HG03439 (cell line): Measurements from ENCODE around the gene RUSC1.
A peak's percentile ranks its signal among the peaks of the same experiment; 100 is the strongest.

Experiments used
- ATAC-seq: cut with Tn5 transposase; IDR thresholded peaks from one replicate; pipeline ENCODE4 v1.9.1; 2021; ENCODE audit warnings: mild to moderate bottlenecking, moderate library complexity; ENCODE audit not compliant: unreplicated experiment

RUSC1 gene

DNA sequence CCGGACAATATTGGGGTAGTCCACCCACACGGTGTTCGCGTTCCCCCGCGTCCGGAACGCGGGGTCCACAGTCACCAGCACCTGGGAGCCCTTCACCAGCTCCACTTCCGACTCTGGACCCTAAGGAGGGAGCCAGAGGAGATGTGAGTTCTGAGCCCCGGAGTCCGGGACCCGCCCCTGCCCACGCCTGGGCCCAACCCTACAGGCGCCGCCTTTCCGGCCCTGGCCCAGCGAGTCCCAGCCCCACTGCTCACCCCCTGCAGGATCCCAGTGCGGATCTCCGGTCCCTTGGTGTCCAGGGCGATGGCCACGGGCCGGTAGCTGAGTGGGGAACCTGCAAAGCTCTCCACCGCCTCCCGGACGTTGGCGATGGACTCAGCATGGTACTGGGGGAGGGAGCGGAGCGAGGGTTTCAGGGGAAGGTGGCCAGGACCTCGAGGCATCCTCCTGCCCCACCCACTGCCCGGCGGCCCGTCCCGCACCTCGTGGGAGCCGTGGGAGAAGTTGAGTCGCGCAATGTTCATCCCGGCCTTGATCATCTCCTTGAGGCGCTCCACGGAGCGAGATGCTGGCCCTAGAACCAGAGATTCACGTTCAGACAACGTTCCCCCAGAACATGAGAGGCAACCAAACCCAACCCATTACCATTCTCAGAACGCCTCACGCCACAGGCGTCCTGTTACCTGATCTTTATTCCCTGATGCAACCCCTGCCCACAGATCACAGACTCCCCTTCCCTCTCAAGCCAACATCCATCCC lies 25.3 kb upstream of the RUSC1 start:
- ATAC-seq, result no peak

DNA sequence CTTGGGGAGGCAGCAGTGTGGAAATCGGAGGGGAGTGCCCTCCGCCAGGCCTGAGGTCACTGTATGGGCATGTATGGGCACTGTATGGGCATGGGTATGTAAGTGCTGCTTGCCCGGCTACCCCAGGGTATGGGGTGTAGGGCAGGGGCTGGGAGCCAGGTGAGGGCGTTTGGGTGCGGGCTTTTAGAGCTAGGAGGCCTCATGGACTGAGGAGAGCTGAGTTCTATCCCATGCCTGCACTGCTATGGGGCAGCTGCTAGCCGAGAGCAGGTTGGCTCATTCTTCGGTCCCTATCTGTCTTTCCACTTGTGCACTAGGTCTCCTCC lies 24.8 kb upstream of the RUSC1 start:
- no peak for ATAC-seq

DNA sequence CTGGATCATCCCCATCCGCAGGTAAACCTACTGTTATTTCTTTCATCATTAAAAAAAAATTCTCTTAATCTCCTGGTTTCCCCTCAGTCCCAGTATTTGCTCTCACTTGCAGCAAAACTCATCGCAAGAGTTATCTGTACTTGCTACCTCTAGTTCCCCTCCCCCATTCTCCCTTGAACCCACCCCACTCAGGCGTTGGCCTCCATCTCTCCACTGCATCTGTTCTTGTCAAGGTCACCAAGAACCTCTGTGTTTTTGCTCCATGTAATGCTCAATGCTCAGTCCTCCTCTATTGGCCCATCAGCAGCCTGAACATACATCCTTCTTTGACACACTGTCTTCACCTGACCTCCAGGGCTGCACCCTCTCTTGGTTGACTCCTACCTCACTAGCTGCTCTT lies 24.0 kb upstream of the RUSC1 start:
- ATAC-seq, result no peak

DNA sequence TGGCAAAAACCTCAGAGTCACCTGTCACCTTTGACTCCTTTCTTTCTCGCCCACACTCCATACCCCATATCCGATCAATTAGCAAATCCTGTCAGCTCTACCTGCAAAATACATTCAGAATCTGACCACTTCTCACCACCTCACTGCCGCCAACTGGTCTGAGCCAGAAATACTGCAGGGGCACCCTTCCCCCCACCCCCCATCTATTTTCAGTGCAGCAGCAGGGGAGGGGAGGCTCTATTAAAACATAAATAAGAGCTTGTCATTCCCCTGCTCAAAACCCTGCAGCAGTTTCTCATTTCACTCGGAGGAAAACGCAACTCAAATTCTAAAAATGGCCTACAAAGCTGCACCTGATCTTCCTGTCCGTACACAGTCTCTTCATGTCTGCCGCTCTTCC lies 23.3 kb upstream of the RUSC1 start:
- no peak for ATAC-seq

DNA sequence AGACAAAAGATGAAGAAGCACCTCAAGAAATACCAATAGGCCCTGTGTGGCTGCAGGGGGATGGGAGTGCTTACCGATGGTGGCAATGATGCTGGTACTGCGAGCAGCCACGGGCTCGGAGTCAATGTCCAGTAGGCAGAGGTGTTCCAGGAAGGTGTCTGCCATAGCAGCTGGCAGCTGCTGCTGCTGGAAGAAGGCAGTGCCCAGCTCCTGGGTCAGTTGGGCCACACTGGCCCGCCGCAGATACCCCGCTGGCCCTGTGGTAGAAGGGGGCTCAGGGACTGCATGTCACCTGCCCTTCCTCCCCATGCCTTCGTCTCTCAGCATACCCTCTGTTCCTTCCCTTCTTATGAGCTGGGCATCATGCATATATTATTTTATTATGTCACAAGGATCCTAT lies 20.7 kb upstream of the RUSC1 start:
- ATAC-seq, result no peak

DNA sequence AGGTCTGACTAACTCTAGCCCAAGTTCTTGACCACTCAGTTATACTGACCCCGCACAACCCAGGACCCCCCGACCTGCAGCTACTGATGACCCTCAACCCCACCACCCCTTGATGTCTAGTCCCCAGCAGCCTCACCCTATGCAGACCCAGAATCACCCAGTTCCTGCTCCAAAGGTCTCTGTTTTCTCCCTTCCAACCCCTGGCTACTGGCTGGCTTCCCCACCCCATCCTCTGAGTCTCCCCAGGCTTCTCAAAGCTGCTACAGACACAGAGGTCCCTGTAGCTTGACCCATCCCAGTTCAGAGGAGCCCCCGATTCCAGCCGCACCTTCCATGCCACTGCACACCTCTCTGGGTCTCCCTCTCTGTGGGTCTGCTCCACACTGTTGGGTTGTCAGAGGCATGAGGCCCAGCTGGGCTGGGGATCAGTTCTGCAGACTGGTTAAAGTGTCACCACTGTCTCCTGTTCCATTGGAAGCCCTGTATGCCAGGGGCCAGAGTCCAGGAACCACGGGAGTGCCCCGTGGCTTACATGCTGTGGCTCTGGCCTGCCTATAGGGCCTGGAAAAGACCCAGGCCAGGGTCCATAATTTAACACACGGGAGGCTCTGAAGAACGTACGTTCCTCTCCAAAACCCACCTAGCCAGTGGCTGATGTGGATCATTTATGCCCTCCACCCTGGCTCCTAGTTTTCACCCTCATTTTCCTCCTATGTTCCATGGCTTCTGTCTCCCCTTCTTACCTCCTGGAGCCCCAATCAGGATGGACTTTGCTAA lies 20.0 kb upstream of the RUSC1 start:
- no peak for ATAC-seq

DNA sequence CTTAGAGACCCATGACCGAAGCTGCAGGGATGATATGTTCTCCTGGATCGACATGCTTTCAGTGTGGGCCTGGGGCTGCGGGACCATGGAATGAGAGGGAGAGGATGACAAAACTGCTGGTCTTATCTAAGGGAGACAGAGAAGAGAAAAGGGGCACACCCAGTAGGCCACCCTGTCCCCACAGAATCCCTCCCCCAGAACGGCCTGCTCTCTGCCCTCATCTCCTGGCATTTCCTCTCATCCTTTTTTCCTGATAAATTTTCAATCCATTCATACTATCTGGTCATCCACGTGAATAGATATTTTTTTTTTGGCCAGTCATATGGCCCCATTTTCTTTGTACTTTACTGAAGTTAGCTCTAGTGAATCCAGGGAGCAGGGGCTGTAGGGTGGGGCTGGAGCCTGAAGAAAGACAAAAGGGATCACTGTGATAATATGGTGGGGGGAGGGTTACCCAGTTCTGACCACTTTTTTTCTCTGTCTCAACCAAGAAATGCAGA lies 19.3 kb upstream of the RUSC1 start, which contains the start of gene PKLR:
Gene PKLR, minus strand, starts transcription at position 97 of the 500 bp plus-strand sequence. Its CDS starts 43 bp downstream, at position 54.
- no peak for ATAC-seq

DNA sequence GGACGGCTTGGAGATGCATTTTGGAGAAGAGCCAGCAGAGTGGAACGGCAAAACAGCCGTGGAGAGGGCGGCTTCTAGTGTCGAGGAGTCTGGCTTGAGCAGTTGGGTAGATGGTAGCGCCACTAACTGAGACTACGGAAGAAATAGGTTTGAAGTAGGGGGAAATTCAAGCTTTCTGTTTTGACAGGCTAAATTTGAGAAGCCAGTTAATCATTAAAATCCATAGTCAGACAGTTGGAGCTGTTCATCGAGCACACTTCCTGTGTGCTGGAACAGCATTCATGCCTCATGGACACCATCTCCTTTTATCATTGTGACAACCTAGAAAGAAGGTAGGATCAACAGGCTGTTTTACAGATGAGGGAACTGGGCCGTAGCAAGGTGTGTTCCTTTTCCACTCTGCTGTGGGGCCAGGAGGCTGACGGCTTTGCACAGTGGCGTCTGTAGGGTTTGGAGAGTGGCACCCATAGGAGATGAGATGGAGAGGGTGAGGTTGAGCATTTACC lies 16.1 kb upstream of the RUSC1 start:
- no peak for ATAC-seq

DNA sequence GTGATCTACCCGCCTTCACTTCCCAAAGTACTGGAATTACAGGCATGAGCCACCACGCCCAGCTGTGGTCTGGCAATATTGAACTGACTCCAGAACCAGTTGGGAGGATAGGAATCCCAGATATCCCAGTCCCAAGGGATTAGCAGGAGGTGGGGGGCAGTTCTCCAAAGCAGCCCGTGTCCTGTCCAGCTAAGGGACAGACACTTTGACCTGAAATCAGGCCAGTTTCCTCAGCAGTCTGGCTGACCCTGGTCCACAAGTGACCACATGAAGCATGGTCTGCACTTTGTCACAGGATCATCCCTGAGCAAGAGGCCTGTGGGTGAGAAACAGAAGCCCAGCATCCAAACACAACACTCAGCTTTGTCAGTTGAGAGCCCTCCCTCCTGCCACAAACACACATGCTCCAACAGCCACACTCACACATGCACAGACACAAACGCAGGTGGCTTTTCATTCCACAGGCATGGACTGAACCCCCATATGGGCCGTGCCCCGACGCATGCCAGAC lies 14.8 kb upstream of the RUSC1 start:
- ATAC-seq, result no peak

DNA sequence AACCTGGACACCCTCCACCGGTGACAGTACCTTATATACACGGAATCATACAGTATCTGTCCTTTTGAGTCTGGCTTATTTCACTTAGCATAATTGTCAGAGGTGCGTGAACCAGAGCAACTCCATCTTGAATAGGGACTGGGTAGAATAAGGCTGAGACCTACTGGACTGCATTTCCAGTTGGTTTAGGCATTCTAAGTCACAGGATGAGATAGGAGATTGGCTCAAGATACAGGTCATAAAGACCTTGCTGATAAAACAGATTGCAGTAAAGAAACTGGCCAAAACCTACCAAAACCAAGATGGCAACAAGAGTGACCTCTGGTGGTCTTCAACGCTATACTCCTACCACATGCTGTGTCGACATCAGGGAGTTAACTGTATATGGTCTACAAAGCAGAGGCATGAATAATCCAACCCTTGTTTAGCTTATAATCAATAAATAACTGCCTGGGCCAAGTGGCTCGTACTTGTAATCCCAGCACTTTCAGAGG lies 13.4 kb upstream of the RUSC1 start:
- no peak for ATAC-seq

DNA sequence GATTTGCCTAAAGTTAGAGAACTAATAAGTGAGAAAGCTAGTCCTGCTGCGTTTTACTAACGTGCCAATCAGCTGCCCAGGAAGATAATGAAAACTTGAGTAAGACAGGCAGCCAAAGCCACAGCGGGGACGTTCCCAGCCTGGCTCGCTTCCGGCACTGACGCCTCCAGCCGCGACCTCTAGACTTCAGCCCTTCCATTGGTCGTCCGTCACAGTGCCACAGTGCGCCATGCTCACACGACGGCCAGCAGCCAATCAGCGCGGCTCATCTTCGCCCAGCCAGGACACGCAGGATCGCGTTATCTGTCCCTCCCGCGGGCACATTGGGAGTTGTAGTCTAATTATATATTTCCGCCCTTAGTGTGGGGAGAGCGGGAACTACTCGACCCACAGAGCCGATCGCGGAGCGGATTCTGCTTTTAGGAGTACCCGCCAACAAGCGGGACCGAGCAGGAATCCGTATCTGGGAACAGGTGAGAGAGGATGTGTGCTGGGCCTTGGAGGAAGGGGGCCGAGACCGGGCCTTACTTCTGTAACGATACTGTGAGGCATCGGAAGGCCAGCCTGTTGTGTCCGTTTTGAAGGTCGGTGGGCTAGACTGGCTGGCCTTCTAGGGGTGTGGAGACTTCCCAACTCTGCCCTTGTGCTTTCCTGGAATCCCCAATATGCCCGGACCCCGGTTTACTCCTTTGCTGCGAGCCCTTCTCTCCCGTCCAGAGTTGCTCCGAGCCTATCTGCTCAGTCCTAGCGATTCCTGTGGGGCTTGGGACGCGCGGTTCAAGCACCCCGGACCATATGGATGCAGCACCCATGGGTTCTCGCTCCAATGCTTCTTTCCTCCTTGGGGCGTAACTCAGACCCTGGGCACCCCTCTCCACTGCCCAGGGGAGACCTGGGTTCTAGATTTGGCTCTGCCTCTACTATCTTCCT lies 11.9 kb upstream of the RUSC1 start, which contains the start of gene FDPS:
Gene FDPS, plus strand, starts transcription at position 374 of the 930 bp plus-strand sequence. CDS start 924 bp downstream, outside the sequence.
- ATAC-seq, result peak; percentile 92

DNA sequence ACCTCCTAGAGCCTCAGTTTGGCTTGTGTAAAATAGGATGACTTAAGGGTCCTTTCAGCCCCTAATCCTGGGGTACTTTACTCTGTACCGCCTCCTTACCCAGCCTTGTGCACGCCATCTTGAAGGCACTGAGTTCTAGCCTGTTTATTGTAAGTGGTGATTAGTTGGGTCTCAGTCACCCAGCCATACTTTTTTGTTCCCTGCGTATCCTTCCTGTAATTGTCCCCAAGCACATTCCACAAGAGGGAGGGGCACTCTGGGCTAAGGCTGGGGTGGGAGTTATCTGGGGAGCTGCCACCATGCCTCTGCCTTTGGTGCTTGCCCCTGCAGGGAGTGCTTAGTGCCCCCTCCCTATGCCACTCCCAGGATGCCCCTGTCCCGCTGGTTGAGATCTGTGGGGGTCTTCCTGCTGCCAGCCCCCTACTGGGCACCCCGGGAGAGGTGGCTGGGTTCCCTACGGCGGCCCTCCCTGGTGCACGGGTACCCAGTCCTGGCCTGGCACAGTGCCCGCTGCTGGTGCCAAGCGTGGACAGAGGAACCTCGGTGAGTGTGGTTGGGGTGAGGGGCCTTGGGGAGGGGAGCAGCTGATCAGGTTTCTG lies 11.2 kb upstream of the RUSC1 start:
- ATAC-seq, result no peak

DNA sequence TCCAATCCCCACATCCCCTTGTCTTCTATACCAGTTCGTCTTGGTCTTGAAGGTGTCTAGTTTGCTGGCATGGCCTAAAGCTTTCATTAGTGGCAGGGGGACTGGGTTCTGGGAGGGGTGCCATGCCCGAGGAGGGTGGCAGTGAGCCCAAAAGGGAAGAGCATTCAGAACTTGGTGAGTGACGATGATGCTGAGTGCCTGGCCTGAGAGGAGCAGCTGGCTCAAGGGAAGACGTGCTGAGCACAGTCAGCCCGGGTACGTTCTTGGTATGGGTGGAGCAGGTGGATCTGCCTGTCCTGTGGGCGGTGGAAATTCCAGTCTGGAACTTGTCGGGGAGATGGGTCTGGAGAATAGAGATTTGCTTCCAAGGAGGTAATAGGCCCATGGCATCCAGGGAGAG lies 7.4 kb upstream of the RUSC1 start:
- no peak for ATAC-seq

DNA sequence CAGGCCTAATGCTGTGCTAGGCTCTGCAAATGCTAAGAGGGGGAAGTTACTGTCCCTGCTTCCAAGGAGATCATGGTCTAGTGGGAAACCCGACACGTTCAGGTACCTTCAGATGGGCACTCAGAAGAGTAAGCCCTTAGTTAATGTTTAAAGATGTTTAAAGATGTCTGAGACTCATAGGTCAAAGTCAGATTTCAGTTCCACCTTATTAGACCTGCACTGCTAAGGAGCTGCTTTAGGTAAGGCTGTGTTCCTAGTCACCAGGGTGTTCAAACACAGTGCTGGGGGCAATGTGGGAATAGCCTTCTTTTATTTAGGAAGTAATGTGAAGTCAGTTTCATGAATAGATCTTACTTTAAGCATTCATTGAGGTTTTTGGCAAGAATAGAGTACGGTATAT lies 3.8 kb upstream of the RUSC1 start:
- no peak for ATAC-seq

DNA sequence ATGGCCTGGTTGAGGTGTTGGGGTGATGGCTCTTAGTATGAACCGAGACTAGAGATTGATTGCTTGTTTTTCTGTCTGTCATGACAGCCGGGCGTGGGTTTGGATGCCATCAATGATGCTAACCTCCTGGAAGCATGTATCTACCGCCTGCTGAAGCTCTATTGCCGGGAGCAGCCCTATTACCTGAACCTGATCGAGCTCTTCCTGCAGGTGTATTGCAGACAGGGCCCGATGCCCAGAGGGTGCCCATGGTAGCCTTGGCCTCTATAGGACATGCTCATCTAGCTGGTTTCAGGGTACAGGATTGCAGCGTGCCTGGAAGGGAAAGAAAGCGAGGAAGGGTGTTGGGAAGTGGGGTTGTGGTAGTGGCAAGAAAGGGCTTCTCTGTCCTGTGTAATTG lies 2.6 kb upstream of the RUSC1 start:
- no peak for ATAC-seq

DNA sequence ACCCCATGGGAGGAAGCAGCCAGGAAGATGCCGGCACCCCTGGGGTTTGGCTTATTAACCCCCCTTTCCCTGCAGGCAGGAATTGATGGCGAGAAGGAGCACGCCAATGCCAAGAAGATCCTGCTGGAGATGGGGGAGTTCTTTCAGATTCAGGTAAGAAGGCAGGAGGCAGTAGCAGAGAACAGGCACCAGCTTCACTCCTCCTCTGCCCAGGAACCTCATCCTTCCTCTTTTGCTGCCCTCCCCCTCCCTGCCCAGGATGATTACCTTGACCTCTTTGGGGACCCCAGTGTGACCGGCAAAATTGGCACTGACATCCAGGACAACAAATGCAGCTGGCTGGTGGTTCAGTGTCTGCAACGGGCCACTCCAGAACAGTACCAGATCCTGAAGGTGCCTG lies 1.2 kb upstream of the RUSC1 start:
- ATAC-seq, result no peak

DNA sequence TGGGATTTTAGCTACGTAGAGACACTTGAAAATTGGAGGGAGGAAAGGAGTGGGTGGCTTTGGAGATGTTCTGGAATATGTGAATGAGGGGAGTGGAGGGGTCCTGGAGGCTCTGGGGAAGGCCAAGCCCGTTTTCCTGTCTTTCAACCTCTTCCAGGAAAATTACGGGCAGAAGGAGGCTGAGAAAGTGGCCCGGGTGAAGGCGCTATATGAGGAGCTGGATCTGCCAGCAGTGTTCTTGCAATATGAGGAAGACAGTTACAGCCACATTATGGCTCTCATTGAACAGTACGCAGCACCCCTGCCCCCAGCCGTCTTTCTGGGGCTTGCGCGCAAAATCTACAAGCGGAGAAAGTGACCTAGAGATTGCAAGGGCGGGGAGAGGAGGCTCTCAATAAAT lies 442 bp upstream of the RUSC1 start:
- ATAC-seq, result no peak

DNA sequence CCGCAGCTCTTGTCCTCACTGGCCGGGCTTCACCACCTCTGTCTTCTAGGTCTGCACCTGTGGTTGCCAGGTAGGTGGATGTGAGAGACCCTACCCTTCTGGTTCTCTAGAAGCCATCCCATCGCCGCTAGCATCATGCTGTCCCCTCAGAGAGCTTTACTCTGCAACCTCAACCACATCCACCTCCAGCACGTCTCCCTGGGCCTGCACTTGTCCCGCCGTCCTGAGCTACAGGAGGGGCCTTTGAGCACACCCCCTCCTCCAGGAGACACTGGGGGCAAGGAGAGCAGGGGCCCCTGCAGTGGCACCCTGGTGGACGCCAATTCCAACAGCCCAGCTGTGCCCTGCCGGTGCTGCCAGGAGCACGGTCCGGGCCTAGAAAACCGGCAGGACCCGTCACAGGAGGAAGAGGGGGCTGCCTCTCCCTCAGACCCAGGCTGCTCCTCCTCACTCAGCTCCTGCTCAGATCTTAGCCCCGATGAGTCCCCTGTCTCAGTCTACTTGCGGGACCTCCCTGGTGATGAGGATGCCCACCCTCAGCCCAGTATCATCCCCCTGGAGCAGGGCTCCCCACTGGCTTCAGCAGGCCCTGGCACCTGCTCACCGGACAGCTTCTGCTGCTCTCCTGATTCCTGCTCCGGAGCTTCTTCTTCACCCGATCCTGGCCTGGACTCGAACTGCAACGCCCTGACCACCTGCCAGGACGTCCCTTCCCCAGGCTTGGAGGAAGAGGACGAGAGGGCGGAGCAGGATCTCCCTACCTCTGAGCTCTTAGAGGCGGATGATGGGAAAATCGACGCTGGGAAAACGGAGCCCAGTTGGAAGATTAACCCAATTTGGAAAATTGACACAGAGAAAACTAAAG lies 1.2 kb downstream of the RUSC1 start:
- no peak for ATAC-seq

DNA sequence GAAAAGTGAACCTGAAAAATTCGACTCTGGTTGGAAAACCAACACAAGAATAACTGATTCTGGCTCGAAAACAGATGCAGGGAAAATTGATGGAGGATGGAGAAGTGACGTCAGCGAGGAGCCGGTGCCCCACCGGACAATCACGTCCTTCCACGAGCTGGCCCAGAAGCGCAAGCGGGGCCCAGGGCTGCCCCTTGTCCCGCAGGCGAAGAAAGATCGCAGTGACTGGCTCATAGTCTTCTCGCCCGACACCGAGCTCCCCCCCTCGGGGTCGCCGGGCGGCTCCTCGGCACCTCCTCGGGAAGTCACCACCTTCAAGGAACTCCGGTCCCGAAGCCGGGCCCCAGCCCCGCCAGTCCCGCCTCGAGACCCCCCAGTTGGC lies 1.9 kb downstream of the RUSC1 start:
- no peak for ATAC-seq
